HL-60 (cell line): Measurements from ENCODE around the gene FMOD.

ENCODE experiments used
- DNase-seq, 2 experiments: peaks; one replicate each; pipeline ENCODE4 v3.0.0-alpha.2; 2010 to 2020; ENCODE audit warnings: low read depth in 1 of 2, low spot score in 1 of 2
- H3K27ac ChIP-seq: fragments of 250-450 bp; sonication (Bioruptor Pico); replicated peaks from 2 replicates; pipeline ENCODE4 v1.5.1; 2020; ENCODE audit warnings: mild to moderate bottlenecking, moderate library complexity
- H3K27me3 ChIP-seq: fragments of 250-450 bp; sonication (Bioruptor Pico); 2 replicates; pipeline ENCODE4 v1.5.1; 2021; ENCODE audit warnings: mild to moderate bottlenecking, moderate library complexity; ENCODE audit not compliant: insufficient read depth, poor library complexity, severe bottlenecking
- H3K4me3 ChIP-seq: replicated peaks from 2 replicates; pipeline ENCODE4 v1.5.1; 2011; ENCODE audit warnings: mild to moderate bottlenecking, control low read depth, low read length; ENCODE audit not compliant: insufficient read depth
- GABPA ChIP-seq: IDR thresholded peaks from 2 replicates; pipeline ENCODE4 v1.6.1; 2012; ENCODE audit warnings: low read depth
- POLR2AphosphoS5 ChIP-seq: IDR thresholded peaks from 2 replicates; pipeline ENCODE4 v1.6.1; 2012; ENCODE audit warnings: low read depth
- SPI1 ChIP-seq: IDR thresholded peaks from 2 replicates; pipeline ENCODE4 v1.6.1; 2012; ENCODE audit warnings: low read depth, mild to moderate bottlenecking, borderline replicate concordance
- TF ChIP-seq, protein P1 (sequence below): IDR thresholded peaks from 2 replicates; pipeline ENCODE4 v1.6.1; 2012; ENCODE audit warnings: low read depth; ENCODE audit not compliant: insufficient replicate concordance
- TF ChIP-seq, protein P2 (sequence below): IDR thresholded peaks from one replicate; pipeline ENCODE4 v1.5.1; 2011; ENCODE audit warnings: low read length, control low read depth, inconsistent platforms; ENCODE audit not compliant: insufficient read depth

FMOD gene

DNA sequence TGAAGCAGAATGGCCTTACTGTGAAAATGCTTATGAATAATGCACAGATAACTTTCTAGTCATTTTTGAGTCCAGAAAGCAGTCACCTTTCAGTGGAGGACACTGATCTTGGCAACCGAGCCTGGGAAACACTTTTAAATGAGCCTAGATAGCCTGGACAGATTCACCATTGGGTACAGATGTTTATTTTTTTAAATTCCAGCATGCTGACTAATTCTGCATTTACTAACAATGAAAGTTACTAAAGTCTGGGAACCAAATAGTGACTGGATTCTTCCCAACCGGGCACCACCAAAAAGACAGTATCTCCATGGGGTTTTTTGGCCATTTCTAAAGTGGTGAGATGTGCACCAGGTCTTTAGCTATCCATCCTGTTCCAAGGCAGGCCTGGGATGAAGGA is 3.3 kb upstream of the FMOD start:
- DNase-seq = no peak
- TF ChIP-seq GABPA (no peak), SPI1 (no peak), POLR2AphosphoS5 (no peak)
- TF ChIP-seq, protein P1, sequence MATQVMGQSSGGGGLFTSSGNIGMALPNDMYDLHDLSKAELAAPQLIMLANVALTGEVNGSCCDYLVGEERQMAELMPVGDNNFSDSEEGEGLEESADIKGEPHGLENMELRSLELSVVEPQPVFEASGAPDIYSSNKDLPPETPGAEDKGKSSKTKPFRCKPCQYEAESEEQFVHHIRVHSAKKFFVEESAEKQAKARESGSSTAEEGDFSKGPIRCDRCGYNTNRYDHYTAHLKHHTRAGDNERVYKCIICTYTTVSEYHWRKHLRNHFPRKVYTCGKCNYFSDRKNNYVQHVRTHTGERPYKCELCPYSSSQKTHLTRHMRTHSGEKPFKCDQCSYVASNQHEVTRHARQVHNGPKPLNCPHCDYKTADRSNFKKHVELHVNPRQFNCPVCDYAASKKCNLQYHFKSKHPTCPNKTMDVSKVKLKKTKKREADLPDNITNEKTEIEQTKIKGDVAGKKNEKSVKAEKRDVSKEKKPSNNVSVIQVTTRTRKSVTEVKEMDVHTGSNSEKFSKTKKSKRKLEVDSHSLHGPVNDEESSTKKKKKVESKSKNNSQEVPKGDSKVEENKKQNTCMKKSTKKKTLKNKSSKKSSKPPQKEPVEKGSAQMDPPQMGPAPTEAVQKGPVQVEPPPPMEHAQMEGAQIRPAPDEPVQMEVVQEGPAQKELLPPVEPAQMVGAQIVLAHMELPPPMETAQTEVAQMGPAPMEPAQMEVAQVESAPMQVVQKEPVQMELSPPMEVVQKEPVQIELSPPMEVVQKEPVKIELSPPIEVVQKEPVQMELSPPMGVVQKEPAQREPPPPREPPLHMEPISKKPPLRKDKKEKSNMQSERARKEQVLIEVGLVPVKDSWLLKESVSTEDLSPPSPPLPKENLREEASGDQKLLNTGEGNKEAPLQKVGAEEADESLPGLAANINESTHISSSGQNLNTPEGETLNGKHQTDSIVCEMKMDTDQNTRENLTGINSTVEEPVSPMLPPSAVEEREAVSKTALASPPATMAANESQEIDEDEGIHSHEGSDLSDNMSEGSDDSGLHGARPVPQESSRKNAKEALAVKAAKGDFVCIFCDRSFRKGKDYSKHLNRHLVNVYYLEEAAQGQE = no peak
- Histone ChIP-seq H3K4me3 (no peak overlapping the region), H3K27me3 (peaks cover 10% of the 10 kb centered on the region), H3K27ac (no peak overlapping the region)

DNA sequence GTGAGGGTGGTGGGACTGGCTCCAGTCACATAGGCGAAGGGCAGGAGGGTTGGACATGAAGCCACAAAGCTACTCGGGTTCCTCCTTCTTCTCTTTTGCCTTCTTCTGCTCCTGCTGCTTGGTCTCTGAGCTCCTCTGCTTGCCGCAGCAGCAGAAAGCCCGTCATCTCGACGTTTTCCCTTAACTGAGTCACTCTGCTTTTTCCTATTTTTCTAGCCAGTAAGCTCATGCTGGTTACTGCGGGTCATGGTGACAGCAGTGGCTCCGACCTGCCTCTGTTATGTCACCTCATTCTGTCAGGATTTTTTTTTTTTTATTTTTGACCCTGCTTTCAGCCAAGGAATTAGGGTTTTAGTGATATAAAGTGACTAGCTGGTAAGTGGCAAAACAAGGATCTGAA is 2.6 kb upstream of the FMOD start:
- H3K4me3 ChIP-seq = no peak overlapping the region

DNA sequence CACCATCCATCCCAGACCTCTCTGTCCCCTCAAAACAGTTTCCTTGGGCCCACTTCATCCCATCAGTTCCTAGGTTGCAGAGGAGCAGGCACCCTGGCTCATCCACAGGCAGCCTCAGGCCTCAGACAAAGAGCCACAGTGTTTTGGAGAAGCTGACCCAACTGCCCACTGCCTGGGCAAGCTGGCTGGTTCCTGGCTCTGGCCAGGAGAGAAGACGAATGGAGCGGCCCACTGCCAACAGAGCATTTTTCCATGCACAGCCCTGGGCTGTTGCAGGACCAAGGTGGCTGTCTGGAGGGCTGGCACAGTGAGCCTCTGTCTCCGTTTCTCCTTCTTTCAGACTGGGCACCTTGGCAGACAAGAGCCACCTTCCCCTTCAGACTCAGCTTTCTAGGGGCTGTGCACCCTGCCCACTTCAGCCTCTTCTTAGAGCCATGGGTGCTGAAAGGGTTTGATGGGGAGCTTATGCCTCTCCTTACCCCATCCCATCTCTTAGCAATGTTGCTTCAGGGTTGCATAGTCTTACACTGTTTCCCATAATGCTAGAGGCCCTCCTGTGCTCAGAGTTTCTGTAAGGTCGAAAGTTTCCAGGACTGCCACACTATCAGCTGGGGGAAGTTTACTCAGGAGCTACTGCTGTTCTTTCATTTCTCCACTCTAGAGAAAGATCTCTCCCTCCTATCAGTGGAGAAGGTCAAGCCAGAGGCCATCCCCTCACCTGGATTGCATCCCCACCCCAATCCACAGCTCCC is 973 bp downstream of the FMOD start:
- TF ChIP-seq, protein P1 = no peak
- TF ChIP-seq GABPA (no peak), POLR2AphosphoS5 (no peak), SPI1 (no peak)
- TF ChIP-seq, protein P2, sequence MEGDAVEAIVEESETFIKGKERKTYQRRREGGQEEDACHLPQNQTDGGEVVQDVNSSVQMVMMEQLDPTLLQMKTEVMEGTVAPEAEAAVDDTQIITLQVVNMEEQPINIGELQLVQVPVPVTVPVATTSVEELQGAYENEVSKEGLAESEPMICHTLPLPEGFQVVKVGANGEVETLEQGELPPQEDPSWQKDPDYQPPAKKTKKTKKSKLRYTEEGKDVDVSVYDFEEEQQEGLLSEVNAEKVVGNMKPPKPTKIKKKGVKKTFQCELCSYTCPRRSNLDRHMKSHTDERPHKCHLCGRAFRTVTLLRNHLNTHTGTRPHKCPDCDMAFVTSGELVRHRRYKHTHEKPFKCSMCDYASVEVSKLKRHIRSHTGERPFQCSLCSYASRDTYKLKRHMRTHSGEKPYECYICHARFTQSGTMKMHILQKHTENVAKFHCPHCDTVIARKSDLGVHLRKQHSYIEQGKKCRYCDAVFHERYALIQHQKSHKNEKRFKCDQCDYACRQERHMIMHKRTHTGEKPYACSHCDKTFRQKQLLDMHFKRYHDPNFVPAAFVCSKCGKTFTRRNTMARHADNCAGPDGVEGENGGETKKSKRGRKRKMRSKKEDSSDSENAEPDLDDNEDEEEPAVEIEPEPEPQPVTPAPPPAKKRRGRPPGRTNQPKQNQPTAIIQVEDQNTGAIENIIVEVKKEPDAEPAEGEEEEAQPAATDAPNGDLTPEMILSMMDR = no peak
- H3K27me3 ChIP-seq = peaks cover 8% of the 10 kb centered on the region
- no peak overlapping the region for H3K4me3 ChIP-seq
- no peak overlapping the region for H3K27ac ChIP-seq
- DNase-seq = no peak

More for the DNA sequence above, 2.6 kb upstream of the FMOD start:
- no peak for TF ChIP-seq SPI1
- no peak for TF ChIP-seq GABPA
- no peak for TF ChIP-seq POLR2AphosphoS5
- TF ChIP-seq, protein P1 = no peak
- Histone ChIP-seq H3K27me3 (peaks cover 10% of the 10 kb centered on the region), H3K27ac (no peak overlapping the region)
- DNase-seq = peak in 1 of 2 experiments; percentile 36

DNA sequence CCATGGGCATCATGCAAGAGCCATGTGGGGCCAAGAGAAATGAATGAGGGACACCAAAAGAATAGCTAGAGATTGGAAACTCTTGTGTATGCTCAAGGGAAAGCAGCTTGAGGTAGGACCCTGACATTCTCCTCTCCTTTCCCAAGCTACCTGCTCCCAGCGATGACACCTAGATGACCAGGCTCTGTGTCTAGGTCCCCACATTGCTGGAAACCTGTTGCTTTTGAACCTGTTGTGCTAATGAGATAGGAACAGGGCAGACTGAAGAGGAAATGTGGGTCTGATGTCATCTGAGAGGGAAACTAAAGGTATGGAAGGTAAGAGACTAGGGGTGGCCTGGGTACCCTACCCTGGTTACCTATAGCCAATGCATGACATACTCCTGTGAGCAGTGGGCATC is 1.8 kb downstream of the FMOD start:
- no peak for DNase-seq
- TF ChIP-seq SPI1 (no peak), GABPA (no peak), POLR2AphosphoS5 (no peak)
- TF ChIP-seq, protein P1 = no peak
- TF ChIP-seq, protein P2 = no peak
- H3K4me3 ChIP-seq = no peak overlapping the region
- peaks cover 8% of the 10 kb centered on the region for H3K27me3 ChIP-seq
- H3K27ac ChIP-seq = no peak overlapping the region
